ENCODE measurements around the gene CNTN6.

CNTN6 gene

DNA sequence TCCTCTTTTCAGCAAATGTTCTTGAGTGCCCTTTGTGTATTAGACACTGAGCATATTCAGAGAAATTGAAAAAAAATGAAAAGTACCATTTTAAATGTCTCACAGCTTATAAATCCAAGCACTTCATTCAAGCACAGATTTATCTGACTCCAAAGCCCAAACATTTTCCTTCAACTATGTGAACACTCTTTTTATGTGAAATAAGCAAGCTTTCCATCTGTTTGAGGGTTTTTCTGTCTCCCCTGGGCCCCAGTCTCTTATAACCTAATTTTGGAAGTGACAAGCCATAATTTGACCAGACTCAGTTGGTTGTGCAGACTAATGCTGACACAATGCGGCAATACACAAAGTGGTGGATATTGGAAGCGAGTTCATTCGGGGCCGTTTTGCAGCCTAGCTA, 170.3 kb downstream of the CNTN6 start:
- no peak overlapping the region for H3K4me3 ChIP-seq (IDR thresholded peaks at IDR 0.05; ENCODE audit: insufficient read depth, low read depth, low read length)
- no peaks in the 10 kb centered on the region for H3K4me1 ChIP-seq (ENCODE audit: low read depth, poor library complexity, severe bottlenecking)
- H3K36me3 ChIP-seq (ENCODE audit: insufficient read depth) = no peaks in the 10 kb centered on the region
- H4K20me1 ChIP-seq (ENCODE audit: insufficient read depth) = no peaks in the 10 kb centered on the region
- no peaks in the 10 kb centered on the region for H3K27me3 ChIP-seq (ENCODE audit: insufficient read depth, low read depth)
- H3K4me2 ChIP-seq = no peak overlapping the region
- no peak overlapping the region for H2AFZ ChIP-seq (ENCODE audit: low read depth)
- H3K9ac ChIP-seq = no peak overlapping the region
- H3K27ac ChIP-seq = no peak overlapping the region
- TF ChIP-seq, protein P1, sequence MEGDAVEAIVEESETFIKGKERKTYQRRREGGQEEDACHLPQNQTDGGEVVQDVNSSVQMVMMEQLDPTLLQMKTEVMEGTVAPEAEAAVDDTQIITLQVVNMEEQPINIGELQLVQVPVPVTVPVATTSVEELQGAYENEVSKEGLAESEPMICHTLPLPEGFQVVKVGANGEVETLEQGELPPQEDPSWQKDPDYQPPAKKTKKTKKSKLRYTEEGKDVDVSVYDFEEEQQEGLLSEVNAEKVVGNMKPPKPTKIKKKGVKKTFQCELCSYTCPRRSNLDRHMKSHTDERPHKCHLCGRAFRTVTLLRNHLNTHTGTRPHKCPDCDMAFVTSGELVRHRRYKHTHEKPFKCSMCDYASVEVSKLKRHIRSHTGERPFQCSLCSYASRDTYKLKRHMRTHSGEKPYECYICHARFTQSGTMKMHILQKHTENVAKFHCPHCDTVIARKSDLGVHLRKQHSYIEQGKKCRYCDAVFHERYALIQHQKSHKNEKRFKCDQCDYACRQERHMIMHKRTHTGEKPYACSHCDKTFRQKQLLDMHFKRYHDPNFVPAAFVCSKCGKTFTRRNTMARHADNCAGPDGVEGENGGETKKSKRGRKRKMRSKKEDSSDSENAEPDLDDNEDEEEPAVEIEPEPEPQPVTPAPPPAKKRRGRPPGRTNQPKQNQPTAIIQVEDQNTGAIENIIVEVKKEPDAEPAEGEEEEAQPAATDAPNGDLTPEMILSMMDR (conservative IDR thresholded peaks at IDR 0.05; ENCODE audit: low read depth, low read length) = no peak
- H3K79me2 ChIP-seq (ENCODE audit: insufficient read depth, low read depth) = no peaks in the 10 kb centered on the region

DNA sequence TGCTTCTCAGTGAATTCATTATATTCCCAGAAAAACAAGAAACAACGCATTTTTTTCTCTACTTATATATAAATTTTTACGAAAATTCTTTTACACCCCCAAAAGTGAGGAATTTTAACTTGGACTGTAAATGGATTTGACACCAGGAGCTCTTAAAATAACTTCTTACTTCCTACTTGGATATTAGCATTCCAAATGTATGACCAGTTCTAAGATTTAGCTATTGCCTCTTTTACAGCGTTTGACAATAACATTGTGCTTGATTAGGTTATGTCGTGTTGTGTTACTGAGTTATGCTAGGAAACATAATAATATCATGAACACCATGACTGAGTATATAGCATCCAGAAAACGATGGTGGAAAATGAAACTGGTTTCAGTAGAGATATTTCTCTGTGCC, 177.0 kb downstream of the CNTN6 start:
- Histone ChIP-seq H4K20me1 (ENCODE audit: insufficient read depth) (no peaks in the 10 kb centered on the region), H2AFZ (ENCODE audit: low read depth) (no peak overlapping the region), H3K79me2 (ENCODE audit: insufficient read depth, low read depth) (no peaks in the 10 kb centered on the region), H3K4me3 (IDR thresholded peaks at IDR 0.05; ENCODE audit: insufficient read depth, low read depth, low read length) (no peak overlapping the region), H3K27ac (no peak overlapping the region), H3K9ac (no peak overlapping the region), H3K27me3 (ENCODE audit: insufficient read depth, low read depth) (no peaks in the 10 kb centered on the region), H3K36me3 (ENCODE audit: insufficient read depth) (no peaks in the 10 kb centered on the region), H3K4me1 (ENCODE audit: low read depth, poor library complexity, severe bottlenecking) (no peaks in the 10 kb centered on the region), H3K4me2 (no peak overlapping the region)
- TF ChIP-seq, protein P1 (conservative IDR thresholded peaks at IDR 0.05; ENCODE audit: low read depth, low read length) = no peak

DNA sequence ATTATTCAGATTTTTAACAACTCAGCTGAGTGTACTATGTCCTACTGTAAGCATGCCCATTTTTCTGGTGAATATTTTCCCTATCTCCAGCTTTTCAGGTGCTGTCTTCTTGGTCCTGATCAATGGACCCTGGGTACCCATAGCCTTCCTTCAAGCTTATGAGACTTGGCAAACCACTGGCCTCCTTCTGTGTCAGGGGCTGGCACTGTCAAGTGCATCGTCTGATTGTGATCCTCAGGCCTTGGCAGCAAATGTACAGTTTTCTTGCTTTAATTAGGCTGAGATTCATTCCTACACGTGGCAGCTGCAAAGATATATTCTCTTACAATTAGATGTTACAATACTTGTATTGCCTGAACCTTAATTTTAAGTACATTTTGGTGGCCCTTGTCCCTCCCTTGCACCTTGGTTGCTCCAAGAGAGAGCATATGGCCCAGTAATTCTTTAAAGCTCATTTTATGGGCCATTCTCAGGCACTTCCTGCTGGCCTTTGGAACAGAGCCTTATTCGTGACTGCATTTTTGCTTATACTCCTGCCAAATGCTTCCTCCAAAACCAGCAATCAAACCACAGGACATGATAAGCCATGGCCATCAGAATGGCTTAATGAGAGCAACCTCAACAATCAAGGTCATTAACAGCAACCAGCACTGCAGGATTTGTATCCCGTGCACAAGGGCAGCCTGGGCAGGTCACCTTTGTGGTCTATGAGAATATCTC, 179.9 kb downstream of the CNTN6 start:
- H3K4me1 ChIP-seq (ENCODE audit: low read depth, poor library complexity, severe bottlenecking) = no peaks in the 10 kb centered on the region
- no peak overlapping the region for H3K4me3 ChIP-seq (IDR thresholded peaks at IDR 0.05; ENCODE audit: insufficient read depth, low read depth, low read length)
- H3K36me3 ChIP-seq (ENCODE audit: insufficient read depth) = no peaks in the 10 kb centered on the region
- no peak overlapping the region for H3K27ac ChIP-seq
- H2AFZ ChIP-seq (ENCODE audit: low read depth) = no peak overlapping the region
- no peaks in the 10 kb centered on the region for H4K20me1 ChIP-seq (ENCODE audit: insufficient read depth)
- H3K27me3 ChIP-seq (ENCODE audit: insufficient read depth, low read depth) = no peaks in the 10 kb centered on the region
- no peak overlapping the region for H3K4me2 ChIP-seq
- no peaks in the 10 kb centered on the region for H3K79me2 ChIP-seq (ENCODE audit: insufficient read depth, low read depth)
- TF ChIP-seq, protein P1 (conservative IDR thresholded peaks at IDR 0.05; ENCODE audit: low read depth, low read length) = no peak
- no peak overlapping the region for H3K9ac ChIP-seq

DNA sequence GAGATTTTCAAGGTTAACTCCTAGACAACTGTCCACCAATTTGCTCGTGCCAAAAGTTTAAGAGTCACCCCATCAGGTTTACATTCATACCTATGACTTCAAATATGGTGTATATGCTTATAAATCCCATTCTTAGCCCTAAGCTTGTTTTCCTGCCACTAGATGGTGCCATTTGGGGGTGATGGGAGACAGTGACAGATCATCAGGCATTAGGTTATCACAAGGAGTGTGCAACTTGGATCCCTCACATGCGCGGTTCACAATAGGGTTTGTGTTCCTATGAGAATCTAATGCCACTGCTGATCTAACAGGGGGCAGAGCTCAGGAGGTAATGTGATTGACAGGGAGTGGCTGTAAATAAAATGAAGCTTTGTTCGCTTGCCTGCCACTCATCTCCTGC, 182.7 kb downstream of the CNTN6 start:
- TF ChIP-seq, protein P1 (conservative IDR thresholded peaks at IDR 0.05; ENCODE audit: low read depth, low read length) = peak; percentile 27; the same call in 1 of the 2 replicates
- H3K27me3 ChIP-seq (ENCODE audit: insufficient read depth, low read depth) = no peaks in the 10 kb centered on the region
- H3K4me2 ChIP-seq = no peak overlapping the region
- no peak overlapping the region for H2AFZ ChIP-seq (ENCODE audit: low read depth)
- no peak overlapping the region for H3K4me3 ChIP-seq (IDR thresholded peaks at IDR 0.05; ENCODE audit: insufficient read depth, low read depth, low read length)
- no peaks in the 10 kb centered on the region for H3K36me3 ChIP-seq (ENCODE audit: insufficient read depth)
- no peaks in the 10 kb centered on the region for H3K79me2 ChIP-seq (ENCODE audit: insufficient read depth, low read depth)
- no peaks in the 10 kb centered on the region for H3K4me1 ChIP-seq (ENCODE audit: low read depth, poor library complexity, severe bottlenecking)
- H4K20me1 ChIP-seq (ENCODE audit: insufficient read depth) = no peaks in the 10 kb centered on the region
- no peak overlapping the region for H3K27ac ChIP-seq
- no peak overlapping the region for H3K9ac ChIP-seq

Measured in KMS-11 (cell line).